Peyer's patch (tissue), 4 donors: ENCODE data around the gene NAP1L4.

Experiments used
- CTCF ChIP-seq, 6 experiments: fragments of 450-650 bp in 4 of 6; fragments of 200-600 bp in 2 of 6; sonication (generic) in 1 of 6; IDR thresholded peaks; one replicate each; pipeline ENCODE4 v1.5.1; 2017 to 2019; ENCODE audit warnings: antibody characterized with exemption in 6 of 6, mild to moderate bottlenecking in 3 of 6, moderate library complexity in 1 of 6
- POLR2A ChIP-seq, 2 donors: fragments of 450-650 bp; IDR thresholded peaks; one replicate each; pipeline ENCODE4 v1.5.1; 2017; ENCODE audit warnings: antibody characterized with exemption in 2 of 2, mild to moderate bottlenecking in 2 of 2, moderate library complexity in 2 of 2

- no peak for TF ChIP-seq CTCF (IDR thresholded peaks at IDR 0.05)
- TF ChIP-seq POLR2A (IDR thresholded peaks at IDR 0.05), result no peak
Observed at GRCh38 chr11:2949920-2950319, 42.2 kb downstream of the NAP1L4 start.
